Mucosa of rectum (tissue), 2 donors: ENCODE measurements around the gene POU2F1.

Experiments
- H3K27ac ChIP-seq, 2 donors: one replicate each; pipeline ENCODE4 v1.7.0; 2013; ENCODE audit warnings: inconsistent platforms in 2 of 2, low read depth in 2 of 2, low read length in 2 of 2
- H3K27me3 ChIP-seq, 2 donors: one replicate each; pipeline ENCODE4 v1.7.0; 2013; ENCODE audit warnings: low read length in 2 of 2; ENCODE audit not compliant: control insufficient read depth in 2 of 2, insufficient read depth in 2 of 2
- H3K36me3 ChIP-seq, 2 donors: one replicate each; pipeline ENCODE4 v1.7.0; 2013; ENCODE audit warnings: low read length in 2 of 2; ENCODE audit not compliant: control insufficient read depth in 2 of 2, insufficient read depth in 2 of 2
- H3K4me1 ChIP-seq, 2 donors: one replicate each; pipeline ENCODE4 v1.7.0; 2013; ENCODE audit warnings: low read length in 2 of 2, mild to moderate bottlenecking in 1 of 2; ENCODE audit not compliant: control insufficient read depth in 2 of 2, insufficient read depth in 2 of 2
- H3K4me3 ChIP-seq, 2 donors: one replicate each; pipeline ENCODE4 v1.7.0; 2013; ENCODE audit warnings: low read length in 2 of 2
- H3K9ac ChIP-seq, 2 donors: one replicate each; pipeline ENCODE4 v1.7.0; 2013; ENCODE audit warnings: low read length in 2 of 2, low read depth in 1 of 2, mild to moderate bottlenecking in 1 of 2
- H3K9me3 ChIP-seq, 2 donors: one replicate each; pipeline ENCODE4 v1.7.0; 2013; ENCODE audit warnings: low read length in 2 of 2; ENCODE audit not compliant: control insufficient read depth in 2 of 2
- donor health status: healthy.
- donor health status: Normal muscosa, but diverticular disease.

POU2F1 gene

DNA sequence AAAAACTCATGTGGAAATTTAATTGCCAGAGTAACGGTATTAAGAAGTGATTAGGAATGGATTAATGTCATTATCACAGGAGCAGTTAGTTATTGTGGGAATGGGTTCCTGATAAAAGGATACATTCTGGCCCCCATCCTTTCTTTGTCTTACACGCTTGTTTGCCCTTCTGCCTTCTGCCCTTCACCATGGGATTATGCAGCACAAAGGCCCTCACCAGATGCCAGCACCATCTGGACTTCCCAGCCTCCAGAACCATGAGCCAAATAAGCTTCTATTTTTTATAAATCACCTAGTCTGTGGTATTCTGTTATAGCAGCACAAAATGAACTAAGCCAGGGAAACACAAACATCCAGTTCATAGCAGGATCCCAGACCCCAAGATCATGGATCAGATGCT, 33.9 kb upstream of the POU2F1 start:
- Histone ChIP-seq H3K4me1 (no peaks in the 10 kb centered on the region), H3K27me3 (no peaks in the 10 kb centered on the region), H3K27ac (no peak overlapping the region), H3K36me3 (no peaks in the 10 kb centered on the region), H3K4me3 (no peak overlapping the region), H3K9ac (no peak overlapping the region), H3K9me3 (no peaks in the 10 kb centered on the region)

DNA sequence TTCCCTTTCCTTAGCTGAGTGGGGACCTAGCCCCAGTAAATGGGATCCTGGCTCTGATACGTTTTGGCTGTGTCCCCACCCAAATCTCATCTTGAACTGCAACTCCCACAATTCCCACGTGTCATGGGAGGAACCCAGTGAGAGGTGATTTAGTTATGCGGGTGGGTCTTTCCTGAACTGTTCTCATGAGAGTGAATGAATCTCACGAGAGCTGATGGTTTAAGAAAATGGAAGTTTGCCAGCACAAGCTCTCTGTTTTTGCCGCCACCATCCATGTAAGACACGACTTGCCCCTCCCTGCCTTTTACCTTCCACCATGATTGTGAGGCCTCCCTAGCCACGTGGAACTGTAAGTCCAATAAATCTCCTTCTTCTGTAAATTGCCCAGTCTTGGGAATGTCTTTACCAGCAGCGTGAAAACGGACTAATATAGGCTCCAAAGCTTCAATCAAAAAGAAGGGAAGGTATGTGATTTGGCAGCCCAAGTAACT, 29.9 kb upstream of the POU2F1 start:
- Histone ChIP-seq H3K4me1 (no peaks in the 10 kb centered on the region), H3K27me3 (no peaks in the 10 kb centered on the region), H3K9ac (no peak overlapping the region)

DNA sequence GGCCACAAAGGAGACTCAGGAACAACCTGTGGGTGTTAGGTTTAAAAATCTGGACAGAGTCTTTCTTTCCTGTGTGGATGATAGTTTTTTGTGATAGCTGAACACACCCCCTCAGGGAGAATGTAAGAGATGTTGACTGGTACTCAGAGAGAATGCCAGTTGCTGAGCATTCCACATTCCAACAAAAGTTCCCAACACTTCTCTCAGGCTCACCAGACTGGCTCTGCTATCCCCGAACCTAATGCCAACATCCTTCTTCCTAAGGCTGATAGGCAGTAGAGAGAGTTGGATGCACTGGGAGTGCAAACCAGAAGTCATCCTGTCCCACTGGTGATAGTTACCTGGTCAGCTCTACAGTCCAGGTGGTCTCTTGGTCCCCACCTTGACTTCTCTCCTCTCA, 28.7 kb upstream of the POU2F1 start:
- Histone ChIP-seq H3K4me1 (no peaks in the 10 kb centered on the region), H3K36me3 (no peaks in the 10 kb centered on the region), H3K4me3 (no peak overlapping the region), H3K27me3 (no peaks in the 10 kb centered on the region), H3K27ac (no peak overlapping the region), H3K9ac (no peak overlapping the region), H3K9me3 (no peaks in the 10 kb centered on the region)

More for the DNA sequence above, 29.9 kb upstream of the POU2F1 start:
- Histone ChIP-seq H3K36me3 (no peaks in the 10 kb centered on the region), H3K27ac (no peak overlapping the region), H3K9me3 (no peaks in the 10 kb centered on the region), H3K4me3 (no peak overlapping the region)

DNA sequence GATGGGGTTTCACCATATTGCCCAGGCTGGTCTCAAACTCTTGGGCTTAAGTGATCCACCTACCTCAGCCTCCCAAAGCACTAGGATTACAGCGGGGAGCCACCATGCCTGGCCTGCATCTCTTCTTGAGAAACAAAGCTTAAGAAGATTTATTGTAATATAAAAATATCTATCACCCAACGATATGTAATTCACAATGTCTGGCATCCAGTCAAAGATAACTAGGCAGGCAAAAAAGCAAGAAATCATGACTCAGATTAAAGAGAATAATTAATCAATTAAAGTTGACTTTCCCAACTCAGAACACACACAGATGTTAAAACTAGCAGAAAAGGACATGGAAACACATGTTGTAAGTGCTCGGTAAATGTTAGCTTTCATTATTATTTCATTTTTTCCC, 26.5 kb upstream of the POU2F1 start:
- Histone ChIP-seq H3K9ac (no peak overlapping the region), H3K27ac (no peak overlapping the region), H3K9me3 (no peaks in the 10 kb centered on the region), H3K4me1 (no peaks in the 10 kb centered on the region), H3K27me3 (no peaks in the 10 kb centered on the region), H3K36me3 (no peaks in the 10 kb centered on the region), H3K4me3 (no peak overlapping the region)

DNA sequence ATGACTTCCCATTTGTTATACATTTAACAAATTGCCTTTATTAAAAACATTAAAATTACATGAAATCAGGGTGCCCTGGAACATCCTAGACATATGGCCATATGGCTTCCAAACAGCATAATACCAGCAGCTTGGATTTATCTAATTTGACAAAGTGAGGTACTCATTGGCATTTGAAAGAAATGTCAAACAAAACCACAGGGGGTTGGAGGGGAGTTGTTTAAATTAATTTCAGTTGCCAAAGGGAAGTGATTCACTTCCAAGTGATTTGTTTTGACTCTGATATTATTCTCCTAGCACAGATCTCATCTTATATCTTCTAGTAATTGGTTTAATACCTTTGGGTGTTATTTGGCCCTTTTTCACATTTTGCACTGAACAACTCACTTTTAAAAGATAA, 24.5 kb upstream of the POU2F1 start:
- no peaks in the 10 kb centered on the region for H3K27me3 ChIP-seq
- H3K36me3 ChIP-seq: no peaks in the 10 kb centered on the region
- H3K4me3 ChIP-seq: no peak overlapping the region
- no peak overlapping the region for H3K27ac ChIP-seq
- no peak overlapping the region for H3K9ac ChIP-seq
- H3K9me3 ChIP-seq: no peaks in the 10 kb centered on the region
- no peaks in the 10 kb centered on the region for H3K4me1 ChIP-seq

DNA sequence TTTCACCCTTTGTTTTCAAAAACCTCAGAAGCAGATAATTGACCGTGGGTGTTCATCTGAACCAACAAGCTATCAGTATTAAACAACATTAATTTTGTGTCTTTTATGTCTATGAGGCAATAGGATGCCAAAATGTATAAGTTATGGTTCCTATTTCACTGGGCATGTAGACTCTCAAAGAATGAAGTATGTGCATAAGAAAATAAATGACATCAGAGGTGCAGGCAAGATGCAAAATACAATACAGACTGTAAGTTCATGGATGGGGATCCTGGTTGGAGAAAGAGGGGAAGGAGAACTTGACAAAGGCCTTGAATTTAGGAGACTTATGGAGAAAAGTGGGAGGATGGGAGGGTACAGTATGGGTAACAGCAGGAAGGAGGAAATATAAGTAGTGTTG, 23.4 kb upstream of the POU2F1 start:
- no peak overlapping the region for H3K4me3 ChIP-seq
- no peaks in the 10 kb centered on the region for H3K36me3 ChIP-seq
- H3K9me3 ChIP-seq: no peaks in the 10 kb centered on the region
- no peaks in the 10 kb centered on the region for H3K4me1 ChIP-seq
- no peak overlapping the region for H3K27ac ChIP-seq
- H3K27me3 ChIP-seq: no peaks in the 10 kb centered on the region
- H3K9ac ChIP-seq: no peak overlapping the region

DNA sequence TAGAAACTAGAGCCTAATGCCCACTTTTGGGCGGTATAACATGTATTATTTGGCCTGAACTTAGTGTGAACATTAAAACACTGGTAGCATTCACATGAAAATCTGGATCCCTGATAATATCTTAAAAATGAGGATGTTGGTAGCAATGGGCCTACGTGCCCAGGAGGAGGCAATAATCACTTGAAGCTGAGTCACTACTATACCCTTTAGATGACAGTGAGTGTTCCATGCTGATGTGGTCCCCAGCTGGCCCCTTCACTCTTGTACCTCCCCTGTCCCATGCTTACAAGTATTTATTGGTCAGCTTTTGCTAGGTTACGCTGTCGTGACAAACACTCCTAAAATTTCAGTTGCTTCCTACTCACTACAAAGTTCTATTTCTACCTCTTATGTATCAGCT, 23.0 kb upstream of the POU2F1 start:
- Histone ChIP-seq H3K27me3 (no peaks in the 10 kb centered on the region), H3K9ac (no peak overlapping the region), H3K27ac (no peak overlapping the region), H3K4me1 (no peaks in the 10 kb centered on the region), H3K9me3 (no peaks in the 10 kb centered on the region), H3K36me3 (no peaks in the 10 kb centered on the region), H3K4me3 (no peak overlapping the region)

DNA sequence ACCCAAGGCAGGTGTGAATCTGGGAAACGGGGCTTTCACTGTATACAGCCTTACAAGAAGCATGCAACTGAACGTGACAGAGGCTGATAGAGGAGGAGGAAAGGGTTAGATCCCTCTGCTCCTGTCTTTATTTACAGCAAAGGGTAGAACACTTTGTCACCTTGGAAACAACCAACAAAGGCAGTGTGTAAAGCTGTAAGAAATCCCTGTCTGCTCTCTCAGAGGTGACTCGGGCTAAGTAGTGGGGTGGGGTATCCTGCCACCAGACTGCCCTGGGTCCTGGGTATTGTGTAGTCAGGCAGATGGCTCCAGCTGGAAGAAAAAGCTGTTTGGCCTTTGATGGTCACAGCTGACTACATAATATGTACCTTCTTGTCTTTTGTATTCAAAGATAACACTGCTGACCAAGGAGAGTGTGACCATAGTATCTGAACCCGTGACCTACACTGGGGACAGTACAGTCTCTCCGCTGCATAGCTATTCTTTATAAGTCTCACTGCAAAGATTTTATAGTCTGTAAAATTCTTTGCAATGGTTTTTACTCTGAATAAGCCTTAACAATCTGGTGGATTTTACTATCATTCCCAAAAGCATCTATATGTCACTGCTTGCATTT, 22.1 kb upstream of the POU2F1 start:
- Histone ChIP-seq H3K9me3 (no peaks in the 10 kb centered on the region), H3K9ac (no peak overlapping the region), H3K4me1 (no peaks in the 10 kb centered on the region), H3K27ac (no peak overlapping the region), H3K27me3 (no peaks in the 10 kb centered on the region), H3K4me3 (no peak overlapping the region), H3K36me3 (no peaks in the 10 kb centered on the region)

DNA sequence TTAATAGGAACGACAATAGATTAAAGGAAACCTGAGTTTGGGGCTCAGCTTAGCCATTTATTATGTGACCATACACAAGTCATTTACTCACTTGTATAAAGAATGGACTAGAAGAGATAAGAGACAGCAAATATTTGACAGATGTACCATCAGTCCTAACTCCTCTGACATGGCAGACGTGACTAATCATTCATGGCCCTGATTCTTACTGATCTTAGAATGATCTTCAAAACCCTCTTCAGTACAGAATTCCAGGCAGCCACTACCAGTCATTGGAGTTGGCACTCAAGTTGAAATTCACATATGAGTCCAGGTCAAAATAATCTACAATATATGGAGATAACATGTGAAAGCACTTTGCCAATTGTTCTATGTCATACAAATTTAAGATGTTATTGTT, 21.0 kb upstream of the POU2F1 start:
- H3K36me3 ChIP-seq: no peaks in the 10 kb centered on the region
- no peaks in the 10 kb centered on the region for H3K4me1 ChIP-seq
- no peak overlapping the region for H3K27ac ChIP-seq
- no peak overlapping the region for H3K4me3 ChIP-seq
- no peaks in the 10 kb centered on the region for H3K27me3 ChIP-seq
- H3K9ac ChIP-seq: no peak overlapping the region
- H3K9me3 ChIP-seq: no peaks in the 10 kb centered on the region

DNA sequence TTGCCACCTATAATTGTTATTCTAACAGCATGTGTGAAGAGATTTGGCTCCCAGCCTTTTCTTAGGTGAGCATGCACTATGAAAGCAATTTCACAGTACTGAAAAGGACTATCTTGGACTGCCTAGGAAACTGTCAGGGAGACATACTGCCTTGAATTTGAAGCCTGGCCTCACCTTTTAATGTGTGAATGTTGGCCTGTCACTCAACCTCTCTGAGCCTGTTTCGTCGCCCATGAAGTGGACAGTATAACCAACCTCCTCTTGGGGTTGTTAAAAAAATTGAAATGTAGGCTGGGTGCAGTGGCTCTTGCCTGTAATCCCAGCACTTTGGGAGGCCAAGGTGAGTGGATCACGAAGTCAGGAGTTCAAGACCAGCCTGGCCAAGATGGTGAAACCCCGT, 20.4 kb upstream of the POU2F1 start:
- no peak overlapping the region for H3K9ac ChIP-seq
- no peaks in the 10 kb centered on the region for H3K4me1 ChIP-seq
- H3K27ac ChIP-seq: no peak overlapping the region

DNA sequence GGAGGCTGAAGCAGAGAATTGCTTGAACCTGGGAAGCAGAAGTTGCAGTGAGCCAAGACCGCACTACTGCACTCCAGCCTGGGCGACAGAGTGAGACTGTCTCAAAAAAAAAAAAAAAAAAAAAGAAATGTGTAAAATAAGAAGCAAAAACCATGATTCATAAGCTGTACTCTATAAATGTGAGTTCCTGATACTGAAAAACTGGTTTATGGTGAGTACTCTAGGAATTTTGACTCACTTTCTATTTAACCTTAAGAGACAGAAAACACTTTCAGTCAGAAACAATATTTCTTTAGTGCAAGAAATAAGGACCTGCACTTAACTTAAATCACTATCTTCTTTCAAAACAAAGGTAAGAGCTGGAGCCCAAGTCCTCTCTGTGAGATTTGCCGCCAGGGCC, 19.9 kb upstream of the POU2F1 start:
- H3K9ac ChIP-seq: no peak overlapping the region
- no peaks in the 10 kb centered on the region for H3K27me3 ChIP-seq
- no peak overlapping the region for H3K4me3 ChIP-seq
- H3K9me3 ChIP-seq: no peaks in the 10 kb centered on the region
- no peaks in the 10 kb centered on the region for H3K4me1 ChIP-seq
- no peak overlapping the region for H3K27ac ChIP-seq
- H3K36me3 ChIP-seq: no peaks in the 10 kb centered on the region

More for the DNA sequence above, 20.4 kb upstream of the POU2F1 start:
- H3K9me3 ChIP-seq: no peaks in the 10 kb centered on the region
- H3K36me3 ChIP-seq: no peaks in the 10 kb centered on the region
- H3K4me3 ChIP-seq: no peak overlapping the region
- no peaks in the 10 kb centered on the region for H3K27me3 ChIP-seq
